G401.6 (cell line): Measurements from ENCODE around the gene NRM.
"Not testable (repeated sequence)": the region's sequence is repeated elsewhere in the genome, so short reads cannot be mapped to it uniquely, and the experiment has no call there.

Experiments
- FAIRE-seq: peaks from 2 replicates; lab custom pipeline; 2012; peaks lifted over from hg19 to GRCh38; lab: Jason Lieb, UNC

Gene NRM

DNA sequence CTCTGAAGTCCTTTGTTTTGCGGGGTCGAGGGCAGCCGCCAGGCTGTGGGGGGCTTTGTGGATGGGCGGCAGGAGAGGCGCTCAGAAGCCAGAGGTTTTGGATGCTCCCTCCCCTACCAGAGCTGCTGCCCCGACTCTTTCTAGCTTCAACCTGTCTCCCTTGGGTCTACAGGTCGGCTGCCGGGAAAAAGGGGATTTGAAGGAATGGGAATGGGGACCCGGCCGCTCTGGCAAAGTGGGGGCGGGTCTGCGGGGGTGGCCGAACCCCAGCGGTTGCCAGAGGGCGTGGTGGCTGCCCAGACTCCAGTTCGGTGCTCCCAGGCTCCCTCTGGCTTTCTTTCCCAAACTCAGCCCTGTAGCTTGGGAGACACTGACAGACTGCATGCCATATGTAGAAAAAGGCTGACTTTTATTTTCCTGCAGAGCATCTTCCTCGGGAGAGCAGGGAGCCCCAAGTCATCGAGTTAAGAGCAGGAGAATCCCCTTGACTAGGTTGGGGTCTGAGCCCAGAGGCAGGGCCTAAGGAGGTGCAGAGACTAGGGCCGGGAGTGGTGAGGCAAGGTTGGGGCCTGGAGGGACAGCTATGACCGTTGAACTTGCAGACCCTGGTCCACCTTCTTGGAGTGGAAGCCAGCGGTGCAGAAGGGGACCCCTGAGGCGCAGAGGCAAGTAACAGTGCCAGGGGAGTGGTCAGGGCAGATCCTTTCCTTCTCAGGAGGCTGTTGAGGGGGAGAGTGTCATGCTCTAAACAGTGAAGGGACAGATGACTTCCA lies 2.9 kb downstream of the NRM start:
- no peak for FAIRE-seq

DNA sequence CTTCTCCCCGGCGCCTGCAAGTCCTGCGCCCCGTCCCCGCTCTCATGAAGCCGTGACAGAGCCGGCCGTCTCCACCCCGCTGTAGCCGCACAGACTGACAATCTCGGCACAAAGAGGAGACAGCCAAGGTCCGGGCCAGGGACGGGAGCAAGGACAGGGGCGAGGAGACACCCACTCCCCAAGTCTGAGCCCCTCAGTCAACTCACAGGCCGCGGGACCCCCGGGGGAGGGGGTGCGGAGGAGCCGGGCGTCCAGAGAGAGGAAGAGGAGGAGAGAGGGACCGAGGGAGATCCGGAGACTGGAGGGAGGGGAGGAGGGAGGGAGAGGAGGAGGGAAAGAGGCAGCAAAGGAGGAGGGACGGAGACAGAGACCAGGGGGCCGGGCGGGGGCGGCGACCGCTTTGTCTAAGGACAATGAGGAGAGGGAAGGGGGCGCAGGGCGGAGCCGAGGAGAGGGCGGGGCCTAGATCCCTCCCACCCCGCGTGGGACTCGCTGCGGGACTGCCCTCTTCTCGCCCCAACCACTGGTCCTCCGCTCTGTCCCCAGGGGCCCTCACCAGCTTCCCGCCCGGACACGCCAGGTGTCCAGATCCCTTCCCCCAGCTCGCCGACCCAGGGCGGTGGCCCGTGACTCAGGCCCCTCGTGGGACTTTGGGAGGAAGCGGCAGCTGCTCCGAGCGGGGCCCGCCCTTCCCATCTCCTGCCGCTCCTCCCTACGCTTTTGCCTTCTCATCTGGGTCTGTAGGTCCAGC lies 3.7 kb downstream of the NRM start:
- FAIRE-seq: peak; percentile 87

DNA sequence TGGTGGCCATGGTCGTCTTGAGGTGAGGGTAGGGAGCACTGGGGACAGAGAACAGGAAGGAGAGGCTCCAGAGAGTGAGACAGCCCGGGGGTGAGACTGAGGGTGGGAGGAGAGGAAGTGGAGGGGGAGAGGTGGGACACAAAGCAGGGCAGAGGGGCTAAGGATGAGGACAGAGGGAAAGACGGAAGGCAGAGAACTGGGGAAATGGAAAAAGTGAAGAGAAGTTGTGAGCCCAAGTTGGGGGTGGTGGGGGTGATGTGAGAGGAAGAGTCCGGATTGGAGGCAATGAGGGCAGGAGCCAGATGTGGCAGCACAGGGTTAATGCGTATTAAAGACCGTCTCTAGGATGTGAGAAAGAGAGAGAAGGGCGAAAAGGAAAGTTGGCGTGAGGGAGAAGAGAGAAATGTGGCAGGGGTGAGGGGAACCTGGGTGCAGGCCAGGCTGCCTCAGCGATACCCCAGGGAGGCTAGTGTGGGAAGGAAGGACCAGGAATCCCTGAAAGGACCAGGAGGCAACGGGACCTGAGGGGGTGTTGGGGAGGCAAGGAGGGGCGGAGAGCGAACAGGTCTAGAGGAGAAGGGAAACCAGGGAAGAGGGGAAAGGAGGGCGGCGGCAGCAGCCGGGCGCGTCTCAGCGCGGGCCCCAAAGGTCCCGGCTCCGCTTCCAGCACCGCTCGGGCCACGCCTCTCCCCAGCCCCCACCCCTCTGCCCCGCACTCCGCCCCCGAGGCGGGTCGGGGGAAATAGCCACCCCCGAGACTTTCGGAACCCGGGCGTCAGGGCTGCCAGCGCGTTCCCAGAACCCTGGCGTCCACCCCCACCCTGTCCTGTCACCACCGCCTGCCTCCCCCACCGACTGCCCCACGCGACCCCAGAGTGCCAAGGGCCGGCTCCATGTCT lies 4.5 kb downstream of the NRM start, which contains the start of gene PPP1R18:
Gene PPP1R18, minus strand, starts transcription at position 637 of the 899 bp plus-strand sequence. Its CDS starts 627 bp downstream, at position 10.
- FAIRE-seq: no peak

DNA sequence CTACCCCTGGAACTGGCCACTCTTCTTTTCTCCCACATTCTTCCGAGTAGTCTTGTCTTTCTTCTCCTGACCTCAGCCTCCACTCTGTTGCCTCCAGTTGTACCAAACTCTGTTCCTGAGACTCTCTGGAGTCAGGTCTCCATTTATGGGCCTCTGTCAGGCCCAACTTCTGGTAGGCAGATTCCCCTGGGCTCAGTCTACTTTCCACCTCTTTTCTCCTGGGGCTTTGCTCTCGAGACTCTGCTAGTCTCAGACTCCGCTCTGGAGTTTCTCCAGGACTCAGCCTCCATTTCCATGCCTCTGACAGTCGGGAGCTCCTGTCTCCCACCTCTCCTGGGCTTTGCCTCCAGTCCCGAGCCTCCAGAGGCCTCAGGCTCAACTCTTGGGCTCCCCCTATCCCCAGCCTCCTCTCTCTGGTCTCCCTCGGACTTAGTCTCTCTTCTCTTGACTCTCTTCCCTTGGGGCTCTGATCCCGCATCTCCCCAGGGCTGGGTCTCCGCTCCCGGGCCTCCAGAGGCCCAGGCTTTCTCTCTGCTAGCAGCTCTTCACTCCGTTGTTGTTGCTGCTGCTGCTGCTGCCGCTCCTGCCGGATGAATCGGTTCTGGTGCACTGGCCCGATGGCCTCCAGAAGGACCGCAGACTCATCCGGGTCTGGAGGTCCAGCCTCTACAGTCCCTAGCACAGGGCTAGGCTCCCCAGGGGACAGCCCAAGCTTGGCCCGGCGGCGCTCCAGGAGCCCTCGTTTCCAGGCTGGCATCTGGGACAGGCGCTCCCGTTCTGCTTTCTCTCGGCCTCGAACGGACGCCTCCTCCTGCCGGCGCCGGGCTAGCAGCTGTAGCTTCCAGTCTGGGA lies 5.4 kb downstream of the NRM start:
- no peak for FAIRE-seq

- no peak for FAIRE-seq
Observed at GRCh38 chr6:30684386-30685156, 6.2 kb downstream of the NRM start.

DNA sequence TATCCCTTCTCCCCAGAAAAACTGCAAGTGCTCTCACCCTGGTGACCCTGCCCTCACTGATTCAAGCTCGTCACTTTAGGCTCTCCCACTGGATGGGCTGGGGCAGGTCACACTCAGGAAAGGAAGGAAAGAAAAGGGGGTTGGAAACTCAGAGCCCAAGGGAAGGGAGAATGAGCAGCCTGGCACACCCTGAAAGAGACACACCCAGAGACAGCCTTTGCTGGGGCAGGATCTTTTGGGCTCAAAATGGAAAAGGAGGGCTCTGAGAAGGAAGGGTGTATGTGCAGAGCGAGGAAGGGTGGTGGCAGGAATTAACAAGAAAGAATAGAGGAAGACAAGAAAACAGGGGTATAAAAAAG lies 6.8 kb downstream of the NRM start:
- FAIRE-seq: no peak

- no peak for FAIRE-seq
Observed at GRCh38 chr6:30683183-30683979, 7.4 kb downstream of the NRM start.

DNA sequence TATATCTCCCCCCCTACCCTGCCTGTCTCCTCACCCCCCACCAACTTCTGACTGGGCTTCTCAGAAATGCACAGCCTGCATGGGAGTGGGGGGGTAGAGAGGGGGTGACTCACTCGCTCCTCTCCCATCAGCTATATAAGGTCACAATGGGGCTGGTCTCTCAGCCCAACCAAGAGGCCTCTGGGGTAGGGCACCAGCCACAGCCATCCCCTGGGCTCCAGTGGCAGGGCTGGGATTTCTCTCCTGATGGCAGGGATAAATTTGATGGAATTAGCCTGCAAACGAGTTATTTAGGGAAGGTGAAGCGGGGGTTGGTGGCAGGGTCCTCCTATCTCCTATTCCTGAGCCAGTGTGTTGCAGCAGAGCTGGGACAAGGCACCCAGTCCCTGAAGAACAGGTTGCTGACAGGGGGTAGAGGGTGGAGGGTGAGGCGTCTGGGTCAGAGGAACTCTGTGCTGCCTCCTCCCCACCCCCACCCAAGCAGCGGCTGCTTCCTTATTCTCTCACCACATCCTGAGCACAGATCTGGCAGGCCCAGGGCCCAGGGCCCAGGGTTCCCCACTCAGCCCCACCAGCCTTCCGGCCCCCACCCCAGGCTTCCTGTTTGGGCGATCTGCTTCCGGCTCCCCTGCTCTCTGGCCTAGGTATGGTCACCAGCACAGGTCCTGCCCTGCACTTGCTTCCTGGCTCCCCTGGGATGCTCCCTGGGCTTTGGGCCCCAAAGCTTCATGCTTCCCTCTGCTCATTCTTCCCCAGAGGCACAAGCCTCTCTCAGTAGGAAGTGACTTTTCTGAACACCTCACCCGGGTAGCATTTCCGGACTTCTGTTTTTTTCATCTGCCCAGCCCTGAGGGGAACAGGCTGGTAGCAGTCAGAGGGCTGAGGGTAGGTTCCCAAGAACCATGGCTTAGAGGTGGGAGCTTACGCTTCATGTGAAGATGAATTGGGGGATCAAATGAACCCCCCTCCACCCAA lies 8.4 kb downstream of the NRM start:
- FAIRE-seq: no peak

GRCh38 chr6:30681766-30682142 lies 9.0 kb downstream of the NRM start:
- no peak for FAIRE-seq

- no peak for FAIRE-seq
Observed at GRCh38 chr6:30679765-30680535, 10.8 kb downstream of the NRM start.

DNA sequence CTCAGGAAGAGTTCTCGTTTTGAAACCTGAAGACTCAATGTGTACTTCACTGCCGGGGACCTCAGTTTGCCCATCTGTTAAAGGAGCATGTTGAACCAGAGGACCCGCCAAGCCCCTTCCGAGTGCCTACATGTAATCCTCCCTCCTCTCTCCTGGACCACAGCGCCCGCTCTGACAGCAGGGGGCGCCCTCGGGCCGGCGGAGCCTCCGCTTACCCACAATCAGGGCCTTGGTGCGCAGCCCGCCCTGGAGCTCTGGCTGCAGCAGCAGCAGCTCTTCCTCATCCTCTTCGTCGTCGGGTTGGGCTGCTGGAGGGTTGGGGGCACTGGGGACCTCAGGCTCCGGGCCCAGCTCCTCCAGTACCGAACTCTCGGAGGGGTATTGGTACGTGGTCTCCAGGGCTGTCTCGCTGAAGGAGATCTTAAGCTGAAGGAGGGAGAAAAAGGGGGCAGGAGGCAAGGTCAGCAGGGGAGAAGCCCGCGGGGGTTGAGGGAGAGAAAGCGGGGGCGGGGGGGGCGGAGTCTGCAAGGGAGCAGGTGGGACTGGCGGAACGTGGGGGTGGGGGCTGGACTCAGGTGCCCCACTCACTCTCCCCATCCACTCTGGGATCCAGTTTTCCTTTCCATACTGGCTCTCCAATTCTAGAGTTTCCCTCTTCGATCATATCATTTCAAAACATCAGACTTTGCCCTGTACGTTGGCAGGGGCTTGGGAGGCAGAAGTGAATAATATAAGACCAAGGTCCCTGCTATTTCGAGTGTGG lies 11.6 kb downstream of the NRM start:
- no peak for FAIRE-seq

DNA sequence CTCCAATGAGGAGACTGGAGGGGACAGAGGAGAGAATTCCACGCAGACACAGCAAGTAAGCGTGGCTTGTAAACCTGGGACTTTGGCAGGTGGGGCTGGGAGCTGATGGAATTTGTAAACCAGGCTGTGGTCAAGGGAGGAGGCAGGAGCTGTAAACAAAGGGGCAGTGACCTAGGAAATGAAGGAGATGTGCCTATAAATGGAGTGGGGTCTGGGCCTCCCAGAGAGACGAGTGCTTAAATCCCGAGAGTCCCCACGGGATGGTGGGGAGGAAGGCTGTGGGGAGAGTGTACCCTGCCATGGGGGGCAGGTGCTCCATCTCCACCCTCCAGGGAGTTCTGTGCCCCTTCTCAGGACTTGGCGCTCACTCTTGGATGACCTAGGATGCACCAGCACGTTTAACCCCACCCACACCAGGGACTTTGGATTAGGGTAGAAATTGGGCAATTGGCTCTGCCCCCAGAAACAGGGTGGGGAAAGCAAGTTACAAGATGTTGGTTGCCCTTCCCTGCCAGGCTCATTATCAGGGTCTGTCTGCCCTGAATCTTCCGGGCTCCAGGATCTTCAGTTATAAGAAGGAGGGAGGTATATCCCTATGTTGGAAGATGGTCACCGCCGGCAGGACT lies 14.0 kb downstream of the NRM start:
- FAIRE-seq: no peak

DNA sequence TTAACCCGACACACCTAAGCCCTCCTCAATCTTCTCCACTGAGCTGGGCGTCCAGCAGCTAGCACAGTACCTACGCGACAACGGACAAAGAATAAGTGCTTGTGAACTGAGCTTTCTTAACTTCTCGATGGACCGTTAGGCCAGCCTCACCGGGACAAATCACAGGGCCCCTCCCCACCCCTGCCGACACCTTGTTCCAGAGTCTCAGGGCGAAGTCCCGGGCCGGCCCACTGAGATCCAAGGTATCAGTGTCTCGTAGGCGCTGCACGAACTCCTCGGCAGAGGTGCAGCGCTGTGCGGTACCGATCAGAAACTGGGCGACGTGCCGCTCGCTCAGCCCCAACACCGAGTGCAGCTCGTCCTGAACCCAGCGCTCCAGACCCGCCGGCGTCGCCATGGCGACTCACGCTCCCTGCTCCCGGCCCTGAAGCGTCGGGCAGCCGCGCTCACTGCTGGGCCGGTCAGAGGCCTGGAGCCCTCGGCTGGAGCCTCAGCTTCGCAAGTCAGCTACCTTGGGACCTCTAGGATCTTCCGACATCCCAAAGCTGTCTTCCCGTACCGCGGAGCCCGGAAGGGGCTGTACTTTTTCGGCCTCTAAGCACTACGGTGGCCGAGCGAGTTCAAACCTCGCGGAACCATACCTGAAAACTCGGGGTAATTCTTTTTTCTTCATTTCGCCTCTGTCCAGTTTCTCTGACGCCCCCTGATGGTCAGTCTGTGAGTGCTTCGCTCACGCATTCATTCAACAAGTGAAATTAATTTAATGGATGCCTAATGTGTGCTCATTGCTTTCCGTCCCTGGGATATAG lies 18.1 kb downstream of the NRM start, which contains the start of gene DHX16:
Gene DHX16, minus strand, starts transcription at position 562 of the 809 bp plus-strand sequence. Its CDS starts 165 bp downstream, at position 397.
- peak; percentile 95 for FAIRE-seq

- FAIRE-seq: no peak
Observed at GRCh38 chr6:30670760-30671527, 19.8 kb downstream of the NRM start.

GRCh38 chr6:30666300-30666699 lies 24.5 kb downstream of the NRM start:
- not testable (repeated sequence) for FAIRE-seq
